ENCODE results near the gene TMEM213. TPM values are rescaled to one million over a fixed set of nuclear protein-coding genes. Genes with fewer than 3 reads are reported as not detected.
A peak's percentile ranks its signal among the peaks of the same experiment; 100 is the strongest.

The TMEM213 gene
- total RNA-seq, 3 donors from 2014 or later (not counting 1 experiment from before 2014, with no cell fraction given), result not detected

DNA sequence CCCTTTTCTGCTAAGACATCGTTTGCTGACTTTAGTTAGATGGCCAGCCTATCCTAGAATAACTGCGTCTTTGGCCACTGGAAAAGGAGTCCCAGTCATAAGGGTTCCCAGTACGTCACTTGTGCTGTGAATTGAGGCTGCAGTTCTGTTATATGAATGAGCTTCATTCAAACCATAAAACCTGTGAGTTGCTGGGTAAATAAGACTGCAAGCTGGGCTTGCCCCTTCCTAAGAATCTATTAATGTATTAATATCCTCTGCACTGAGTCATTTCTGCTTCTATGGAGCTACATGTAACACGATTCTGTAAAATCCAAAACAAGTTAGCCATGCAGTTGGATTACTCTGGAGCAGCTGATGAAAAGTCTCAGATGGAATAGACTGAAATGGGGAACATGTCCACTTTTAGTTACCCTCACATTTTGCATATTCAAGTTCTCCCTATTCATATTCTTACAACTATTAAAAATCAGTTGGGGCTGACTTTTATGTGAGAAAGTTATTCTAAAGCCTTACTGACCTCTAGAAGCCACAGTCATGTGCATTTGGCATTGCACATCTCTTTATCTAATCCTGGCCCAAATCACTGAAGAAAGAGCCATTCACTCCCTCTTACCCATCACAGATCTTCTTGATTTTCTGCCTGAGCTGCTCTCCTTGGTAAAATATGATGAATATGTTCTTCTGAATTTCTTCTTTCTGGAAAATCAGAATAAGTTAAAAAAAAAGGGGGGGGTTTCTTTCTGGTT, 41.8 kb upstream of the TMEM213 start:
- H3K9me3 ChIP-seq (ENCODE audit: control insufficient read depth, insufficient read depth, low read length), result no peaks in the 10 kb centered on the region
- H3K27me3 Mint-ChIP-seq (ENCODE audit: low read depth in 2 of 2), result no peaks in the 10 kb centered on the region
- peaks cover 16 to 25% of the 10 kb centered on the region in 2 donors for H3K4me1 Mint-ChIP-seq
- 58% methylated on average over 4 of the region's 4 CpGs for WGBS (ENCODE audit: insufficient coverage)
- intact Hi-C loops (cut with micrococcal nuclease), result loop anchor here (10.0 kb wide), 1 partner anchor 339 kb away; no protein-coding TSS in a partner anchor
- H3K36me3 Mint-ChIP-seq, result no peaks in the 10 kb centered on the region
- TF ChIP-seq, protein P1, sequence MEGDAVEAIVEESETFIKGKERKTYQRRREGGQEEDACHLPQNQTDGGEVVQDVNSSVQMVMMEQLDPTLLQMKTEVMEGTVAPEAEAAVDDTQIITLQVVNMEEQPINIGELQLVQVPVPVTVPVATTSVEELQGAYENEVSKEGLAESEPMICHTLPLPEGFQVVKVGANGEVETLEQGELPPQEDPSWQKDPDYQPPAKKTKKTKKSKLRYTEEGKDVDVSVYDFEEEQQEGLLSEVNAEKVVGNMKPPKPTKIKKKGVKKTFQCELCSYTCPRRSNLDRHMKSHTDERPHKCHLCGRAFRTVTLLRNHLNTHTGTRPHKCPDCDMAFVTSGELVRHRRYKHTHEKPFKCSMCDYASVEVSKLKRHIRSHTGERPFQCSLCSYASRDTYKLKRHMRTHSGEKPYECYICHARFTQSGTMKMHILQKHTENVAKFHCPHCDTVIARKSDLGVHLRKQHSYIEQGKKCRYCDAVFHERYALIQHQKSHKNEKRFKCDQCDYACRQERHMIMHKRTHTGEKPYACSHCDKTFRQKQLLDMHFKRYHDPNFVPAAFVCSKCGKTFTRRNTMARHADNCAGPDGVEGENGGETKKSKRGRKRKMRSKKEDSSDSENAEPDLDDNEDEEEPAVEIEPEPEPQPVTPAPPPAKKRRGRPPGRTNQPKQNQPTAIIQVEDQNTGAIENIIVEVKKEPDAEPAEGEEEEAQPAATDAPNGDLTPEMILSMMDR (IDR thresholded peaks at IDR 0.05), result no peak
- H3K27ac ChIP-seq (ENCODE audit: low read length), result no peak overlapping the region
- ATAC-seq (no peak), DNase-seq (no peak)
- H3K4me1 ChIP-seq (ENCODE audit: control insufficient read depth, insufficient read depth, low read length), result peaks cover 27% of the 10 kb centered on the region
- H3K4me3 ChIP-seq (ENCODE audit: low read length), result no peak overlapping the region
- H3K27me3 ChIP-seq (ENCODE audit: control insufficient read depth, insufficient read depth, low read length), result no peaks in the 10 kb centered on the region
- no peaks in the 10 kb centered on the region for H3K9me3 Mint-ChIP-seq
- no peak overlapping the region for H3K4me3 Mint-ChIP-seq
- no peaks in the 10 kb centered on the region for H3K36me3 ChIP-seq (ENCODE audit: control insufficient read depth, insufficient read depth, low read length)
- peak overlapping the region; percentile 31 to 60 for H3K27ac Mint-ChIP-seq

DNA sequence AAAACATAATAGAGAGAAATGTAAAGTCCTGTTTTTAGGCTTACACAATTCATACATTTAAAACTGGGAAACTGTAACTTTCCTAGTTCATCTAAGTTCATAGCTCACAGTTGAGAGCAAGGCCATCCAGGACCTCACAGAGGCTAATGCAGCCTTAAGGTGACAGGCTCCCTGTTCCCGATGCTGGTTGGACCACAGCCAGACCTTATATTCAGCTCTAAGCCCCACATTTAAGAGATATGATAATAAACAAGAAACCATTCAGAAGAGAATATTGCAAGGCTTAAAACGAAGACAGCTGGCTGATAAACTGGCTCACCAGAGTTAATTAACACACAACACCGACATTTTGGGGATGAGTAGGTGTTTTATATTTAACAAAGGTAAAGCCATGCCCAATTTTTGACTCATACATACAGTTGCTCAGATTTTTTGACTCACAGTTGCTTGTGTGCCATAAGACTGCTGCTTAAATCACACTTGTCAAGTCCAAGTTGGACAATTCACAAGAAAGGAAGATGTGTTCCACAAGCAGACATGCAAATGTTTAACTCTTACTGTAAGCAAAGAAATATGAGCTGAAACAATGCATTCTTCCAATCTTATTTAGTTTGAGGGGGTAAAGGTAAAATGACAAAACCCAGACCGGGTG, 41.1 kb upstream of the TMEM213 start:
- Mint-ChIP-seq H3K4me1 (peaks cover 16 to 18% of the 10 kb centered on the region in 2 donors), H3K36me3 (no peaks in the 10 kb centered on the region), H3K4me3 (no peak overlapping the region), H3K27me3 (ENCODE audit: low read depth in 2 of 2) (no peaks in the 10 kb centered on the region), H3K27ac (peak overlapping the region; percentile 7 to 60), H3K9me3 (no peaks in the 10 kb centered on the region)
- Histone ChIP-seq H3K4me1 (ENCODE audit: control insufficient read depth, insufficient read depth, low read length) (peaks cover 23% of the 10 kb centered on the region), H3K4me3 (ENCODE audit: low read length) (no peak overlapping the region), H3K27me3 (ENCODE audit: control insufficient read depth, insufficient read depth, low read length) (no peaks in the 10 kb centered on the region), H3K9me3 (ENCODE audit: control insufficient read depth, insufficient read depth, low read length) (no peaks in the 10 kb centered on the region), H3K27ac (ENCODE audit: low read length) (no peak overlapping the region), H3K36me3 (ENCODE audit: control insufficient read depth, insufficient read depth, low read length) (no peaks in the 10 kb centered on the region)
- 93% methylated on average over 2 of the region's 4 CpGs for WGBS (ENCODE audit: insufficient coverage)
- TF ChIP-seq, protein P1 (IDR thresholded peaks at IDR 0.05), result no peak
- DNase-seq (no peak), ATAC-seq (no peak)
- intact Hi-C loops (cut with micrococcal nuclease), result loop anchor here (10.0 kb wide), 1 partner anchor 338 kb away; no protein-coding TSS in a partner anchor

DNA sequence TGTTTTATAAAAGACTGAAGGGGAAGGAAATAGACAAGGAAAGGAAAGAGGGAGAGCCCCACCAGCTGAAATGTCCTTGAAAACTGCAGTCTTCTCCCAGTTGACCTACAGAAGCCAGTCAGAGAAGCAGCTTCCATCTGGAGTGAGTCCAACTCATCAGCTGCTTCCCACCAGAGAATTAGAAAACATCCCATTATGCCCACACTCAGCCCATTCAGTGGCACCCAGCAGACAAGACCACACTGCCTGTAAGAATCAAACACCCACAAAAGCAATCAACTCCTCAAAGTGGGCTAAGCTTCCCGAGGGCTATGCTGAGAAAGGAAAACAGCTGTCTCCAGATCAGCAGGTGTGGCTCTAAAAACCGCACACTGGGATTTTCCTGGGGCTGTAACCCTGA, 29.6 kb upstream of the TMEM213 start:
- Histone ChIP-seq H3K27me3 (ENCODE audit: control insufficient read depth, insufficient read depth, low read length) (no peaks in the 10 kb centered on the region), H3K27ac (ENCODE audit: low read length) (no peak overlapping the region), H3K36me3 (ENCODE audit: control insufficient read depth, insufficient read depth, low read length) (no peaks in the 10 kb centered on the region), H3K4me3 (ENCODE audit: low read length) (no peak overlapping the region), H3K9me3 (ENCODE audit: control insufficient read depth, insufficient read depth, low read length) (no peaks in the 10 kb centered on the region), H3K4me1 (ENCODE audit: control insufficient read depth, insufficient read depth, low read length) (no peaks in the 10 kb centered on the region)
- TF ChIP-seq, protein P1 (IDR thresholded peaks at IDR 0.05), result no peak
- Mint-ChIP-seq H3K9me3 (no peaks in the 10 kb centered on the region), H3K36me3 (no peaks in the 10 kb centered on the region), H3K4me3 (no peak overlapping the region), H3K27ac (no peak overlapping the region), H3K4me1 (no peaks in the 10 kb centered on the region), H3K27me3 (ENCODE audit: low read depth in 2 of 2) (peaks cover 1 to 2% of the 10 kb centered on the region in 2 donors)
- DNase-seq (no peak), ATAC-seq (no peak)
- intact Hi-C loops (cut with micrococcal nuclease), result no loop called here
- WGBS (ENCODE audit: insufficient coverage), result 82% methylated on average over 2 of the region's 2 CpGs

Data from natural killer cell (primary cell).